Measurements from ENCODE around the gene MAPK8IP1. TPM values are rescaled to one million over a fixed set of nuclear protein-coding genes. Genes with fewer than 3 reads are reported as not detected.

Gene MAPK8IP1
- total RNA-seq, 4 donors from 2014 or later, result 9.5 to 25.1 (median 17.4) TPM

- DNase-seq, result no peak
- Histone ChIP-seq H3K9me3 (no peaks in the 10 kb centered on the region), H3K4me1 (no peaks in the 10 kb centered on the region), H3K4me3 (replicated peaks in 1 of 3) (no peak overlapping the region), H3K27me3 (no peaks in the 10 kb centered on the region), H3K27ac (no peak overlapping the region), H3K36me3 (peaks cover 33 to 36% of the 10 kb centered on the region in 2 donors)
- intact Hi-C loops (cut with DNase I), result no loop called here
- WGBS, 2 donors, result 90 to 98% methylated on average over 4 of the region's 4 CpGs
- TF ChIP-seq, protein P1, sequence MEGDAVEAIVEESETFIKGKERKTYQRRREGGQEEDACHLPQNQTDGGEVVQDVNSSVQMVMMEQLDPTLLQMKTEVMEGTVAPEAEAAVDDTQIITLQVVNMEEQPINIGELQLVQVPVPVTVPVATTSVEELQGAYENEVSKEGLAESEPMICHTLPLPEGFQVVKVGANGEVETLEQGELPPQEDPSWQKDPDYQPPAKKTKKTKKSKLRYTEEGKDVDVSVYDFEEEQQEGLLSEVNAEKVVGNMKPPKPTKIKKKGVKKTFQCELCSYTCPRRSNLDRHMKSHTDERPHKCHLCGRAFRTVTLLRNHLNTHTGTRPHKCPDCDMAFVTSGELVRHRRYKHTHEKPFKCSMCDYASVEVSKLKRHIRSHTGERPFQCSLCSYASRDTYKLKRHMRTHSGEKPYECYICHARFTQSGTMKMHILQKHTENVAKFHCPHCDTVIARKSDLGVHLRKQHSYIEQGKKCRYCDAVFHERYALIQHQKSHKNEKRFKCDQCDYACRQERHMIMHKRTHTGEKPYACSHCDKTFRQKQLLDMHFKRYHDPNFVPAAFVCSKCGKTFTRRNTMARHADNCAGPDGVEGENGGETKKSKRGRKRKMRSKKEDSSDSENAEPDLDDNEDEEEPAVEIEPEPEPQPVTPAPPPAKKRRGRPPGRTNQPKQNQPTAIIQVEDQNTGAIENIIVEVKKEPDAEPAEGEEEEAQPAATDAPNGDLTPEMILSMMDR (IDR thresholded peaks at IDR 0.05), result no peak
- no peak for TF ChIP-seq POLR2A (IDR thresholded peaks at IDR 0.05)
Measured at GRCh38 chr11:45936511-45937054, 51.1 kb downstream of the MAPK8IP1 start.

DNA sequence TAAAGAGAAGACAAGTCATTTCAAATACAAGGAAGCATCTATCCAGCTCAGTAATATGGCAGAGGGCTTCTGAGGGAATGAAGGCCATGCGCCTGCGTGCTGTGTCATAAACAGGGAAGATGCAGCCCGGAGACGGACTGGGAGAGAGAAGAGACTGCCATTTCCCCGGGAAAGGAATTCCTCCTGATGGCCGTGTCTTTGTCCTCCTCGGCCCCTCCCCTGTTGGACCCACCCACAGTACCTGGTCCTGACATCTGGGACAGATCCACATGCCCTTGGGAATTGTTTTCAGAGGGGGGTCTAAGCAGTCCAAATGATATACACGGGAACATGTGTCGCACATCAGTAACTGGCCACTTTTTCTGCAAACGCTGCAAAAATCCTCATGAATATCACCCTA, 52.5 kb downstream of the MAPK8IP1 start:
- no peak for DNase-seq
- H3K36me3 ChIP-seq, result peaks cover 31 to 36% of the 10 kb centered on the region in 2 donors
- intact Hi-C loops (cut with DNase I), result no loop called here
- no peaks in the 10 kb centered on the region for H3K27me3 ChIP-seq
- TF ChIP-seq, protein P1 (IDR thresholded peaks at IDR 0.05), result no peak
- no peak for TF ChIP-seq POLR2A (IDR thresholded peaks at IDR 0.05)
- WGBS, 2 donors, result 94 to 95% methylated on average over 10 of the region's 10 CpGs
- no peaks in the 10 kb centered on the region for H3K9me3 ChIP-seq
- H3K27ac ChIP-seq, result no peak overlapping the region
- H3K4me3 ChIP-seq (replicated peaks in 1 of 3), result no peak overlapping the region
- no peaks in the 10 kb centered on the region for H3K4me1 ChIP-seq

GRCh38 chr11:45939836-45940235, 54.4 kb downstream of the MAPK8IP1 start:
- TF ChIP-seq, protein P1 (IDR thresholded peaks at IDR 0.05), result no peak
- no peak for TF ChIP-seq POLR2A (IDR thresholded peaks at IDR 0.05)
- Histone ChIP-seq H3K4me1 (no peaks in the 10 kb centered on the region), H3K9me3 (no peaks in the 10 kb centered on the region), H3K27ac (no peak overlapping the region), H3K4me3 (replicated peaks in 1 of 3) (no peak overlapping the region), H3K36me3 (peaks cover 20 to 22% of the 10 kb centered on the region in 2 donors), H3K27me3 (no peaks in the 10 kb centered on the region)
- intact Hi-C loops (cut with DNase I), result no loop called here
- no peak for DNase-seq
- 78 to 90% methylated on average over 2 of the region's 2 CpGs for WGBS, 2 donors

DNA sequence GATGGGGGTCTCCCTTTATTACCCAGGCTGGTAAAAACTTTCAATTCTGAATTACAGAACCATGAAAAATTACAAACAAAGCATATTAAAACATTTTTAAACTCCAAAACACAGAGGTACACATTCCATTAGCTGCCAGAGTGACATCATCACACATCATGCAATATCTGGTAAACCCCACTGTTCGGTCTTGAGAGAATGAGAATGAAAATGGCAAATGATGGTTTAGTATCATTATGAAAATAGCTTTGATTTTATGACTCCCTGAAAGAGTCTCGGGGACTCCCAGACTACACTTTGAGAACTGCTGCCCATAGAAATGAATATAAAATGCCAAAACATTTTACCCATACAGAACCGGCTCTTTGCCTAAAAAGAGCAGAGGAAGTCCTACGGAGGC, 55.8 kb downstream of the MAPK8IP1 start:
- intact Hi-C loops (cut with DNase I), result no loop called here
- Histone ChIP-seq H3K9me3 (no peaks in the 10 kb centered on the region), H3K27ac (no peak overlapping the region), H3K27me3 (no peaks in the 10 kb centered on the region), H3K4me3 (replicated peaks in 1 of 3) (no peak overlapping the region), H3K36me3 (peaks cover 16 to 24% of the 10 kb centered on the region in 2 donors), H3K4me1 (no peaks in the 10 kb centered on the region)
- 94 to 96% methylated on average over 4 of the region's 4 CpGs for WGBS, 2 donors
- TF ChIP-seq POLR2A (IDR thresholded peaks at IDR 0.05), result no peak
- TF ChIP-seq, protein P1 (IDR thresholded peaks at IDR 0.05), result no peak
- no peak for DNase-seq

GRCh38 chr11:45942381-45942780, 56.9 kb downstream of the MAPK8IP1 start:
- no peak for DNase-seq
- Histone ChIP-seq H3K4me3 (replicated peaks in 1 of 3) (no peak overlapping the region), H3K4me1 (no peaks in the 10 kb centered on the region), H3K27ac (no peak overlapping the region), H3K36me3 (peaks cover 16 to 29% of the 10 kb centered on the region in 2 donors), H3K9me3 (no peaks in the 10 kb centered on the region), H3K27me3 (no peaks in the 10 kb centered on the region)
- intact Hi-C loops (cut with DNase I), result no loop called here
- WGBS, 2 donors, result 93 to 96% methylated on average over 4 of the region's 4 CpGs
- TF ChIP-seq, protein P1 (IDR thresholded peaks at IDR 0.05), result no peak
- TF ChIP-seq POLR2A (IDR thresholded peaks at IDR 0.05), result no peak

Measured in thyroid gland (tissue), 4 donors.